ENCODE measurements around the gene LRRK1.

DNA sequence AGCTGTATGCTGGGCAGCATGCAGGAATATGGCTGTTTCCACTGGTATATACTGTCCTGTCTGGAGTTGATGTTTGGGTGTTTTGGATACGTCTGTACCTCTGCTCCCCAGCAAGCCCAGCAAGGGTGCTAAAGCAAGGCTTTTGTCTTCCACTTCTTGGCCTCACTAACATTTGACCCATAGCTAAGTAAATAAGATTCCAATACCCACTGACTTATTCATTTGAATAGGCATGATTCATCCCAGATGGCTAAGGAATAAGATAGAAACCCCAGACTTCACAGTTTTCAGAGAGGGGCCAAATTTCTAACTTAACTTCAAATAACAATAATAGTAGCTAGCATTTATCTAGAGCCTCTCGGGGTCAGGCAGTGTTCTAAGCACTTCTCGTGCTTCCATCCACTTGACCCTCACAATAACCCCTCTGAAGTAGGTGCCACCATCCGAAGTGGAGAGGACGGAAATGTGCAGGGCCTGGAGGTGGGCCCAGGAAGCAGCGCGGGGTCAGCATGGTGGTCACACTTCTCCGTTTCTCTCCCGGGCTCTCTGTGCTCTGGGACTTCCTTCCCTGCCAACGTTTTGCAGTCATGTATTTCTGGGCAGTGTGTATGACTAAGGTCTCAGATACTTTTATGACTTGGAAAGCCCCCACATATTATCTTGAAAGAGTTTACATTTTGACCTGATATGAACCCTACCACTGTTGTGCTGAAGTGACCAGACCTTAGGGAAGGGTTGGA lies 39.3 kb downstream of the LRRK1 start:
- TF ChIP-seq, protein P1, sequence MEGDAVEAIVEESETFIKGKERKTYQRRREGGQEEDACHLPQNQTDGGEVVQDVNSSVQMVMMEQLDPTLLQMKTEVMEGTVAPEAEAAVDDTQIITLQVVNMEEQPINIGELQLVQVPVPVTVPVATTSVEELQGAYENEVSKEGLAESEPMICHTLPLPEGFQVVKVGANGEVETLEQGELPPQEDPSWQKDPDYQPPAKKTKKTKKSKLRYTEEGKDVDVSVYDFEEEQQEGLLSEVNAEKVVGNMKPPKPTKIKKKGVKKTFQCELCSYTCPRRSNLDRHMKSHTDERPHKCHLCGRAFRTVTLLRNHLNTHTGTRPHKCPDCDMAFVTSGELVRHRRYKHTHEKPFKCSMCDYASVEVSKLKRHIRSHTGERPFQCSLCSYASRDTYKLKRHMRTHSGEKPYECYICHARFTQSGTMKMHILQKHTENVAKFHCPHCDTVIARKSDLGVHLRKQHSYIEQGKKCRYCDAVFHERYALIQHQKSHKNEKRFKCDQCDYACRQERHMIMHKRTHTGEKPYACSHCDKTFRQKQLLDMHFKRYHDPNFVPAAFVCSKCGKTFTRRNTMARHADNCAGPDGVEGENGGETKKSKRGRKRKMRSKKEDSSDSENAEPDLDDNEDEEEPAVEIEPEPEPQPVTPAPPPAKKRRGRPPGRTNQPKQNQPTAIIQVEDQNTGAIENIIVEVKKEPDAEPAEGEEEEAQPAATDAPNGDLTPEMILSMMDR (IDR thresholded peaks at IDR 0.05; ENCODE audit: low read depth, low read length, poor library complexity, severe bottlenecking), result no peak
- no peak for TF ChIP-seq EZH2phosphoT487 (IDR thresholded peaks at IDR 0.05; ENCODE audit: borderline replicate concordance, low read length)

All from DOHH2 (cell line).